Vagina (tissue), 2 donors: ENCODE results near the gene GABRB2.

Source experiments
- POLR2AphosphoS5 ChIP-seq, 2 donors: sonication (generic); formaldehyde crosslinking; IDR thresholded peaks; one replicate each; pipeline ENCODE4 v1.9.0; 2017; ENCODE audit warnings: antibody characterized with exemption in 2 of 2, mild to moderate bottlenecking in 2 of 2, low read depth in 1 of 2; ENCODE audit not compliant: insufficient read depth in 1 of 2
- TF ChIP-seq, protein P1 (sequence below), 3 experiments: fragments of 450-650 bp in 2 of 3; fragments of 200-600 bp in 1 of 3; sonication (generic) in 1 of 3; IDR thresholded peaks; one replicate each; pipeline ENCODE4 v1.5.1; 2017 to 2019; ENCODE audit warnings: antibody characterized with exemption in 3 of 3, mild to moderate bottlenecking in 2 of 3, moderate library complexity in 2 of 3

DNA sequence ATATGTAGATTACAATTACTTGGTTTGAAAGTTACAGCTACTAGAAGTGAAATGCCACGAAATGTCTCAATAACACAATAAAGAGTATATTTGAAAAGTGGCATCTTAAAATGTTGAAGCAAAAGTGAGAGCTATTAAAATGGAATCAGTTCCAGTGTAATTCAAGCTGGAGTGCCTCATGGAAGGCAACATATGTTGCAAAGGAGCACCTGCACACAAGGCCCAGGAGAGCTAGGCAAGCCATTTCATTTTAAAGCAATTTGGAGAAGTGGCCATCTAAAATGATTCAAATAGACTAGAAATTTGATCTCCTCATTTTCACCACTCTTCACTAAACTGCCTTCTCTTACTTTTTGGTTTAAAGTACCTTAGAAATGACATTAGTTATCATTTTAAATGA lies 167.8 kb downstream of the GABRB2 start:
- TF ChIP-seq, protein P1, sequence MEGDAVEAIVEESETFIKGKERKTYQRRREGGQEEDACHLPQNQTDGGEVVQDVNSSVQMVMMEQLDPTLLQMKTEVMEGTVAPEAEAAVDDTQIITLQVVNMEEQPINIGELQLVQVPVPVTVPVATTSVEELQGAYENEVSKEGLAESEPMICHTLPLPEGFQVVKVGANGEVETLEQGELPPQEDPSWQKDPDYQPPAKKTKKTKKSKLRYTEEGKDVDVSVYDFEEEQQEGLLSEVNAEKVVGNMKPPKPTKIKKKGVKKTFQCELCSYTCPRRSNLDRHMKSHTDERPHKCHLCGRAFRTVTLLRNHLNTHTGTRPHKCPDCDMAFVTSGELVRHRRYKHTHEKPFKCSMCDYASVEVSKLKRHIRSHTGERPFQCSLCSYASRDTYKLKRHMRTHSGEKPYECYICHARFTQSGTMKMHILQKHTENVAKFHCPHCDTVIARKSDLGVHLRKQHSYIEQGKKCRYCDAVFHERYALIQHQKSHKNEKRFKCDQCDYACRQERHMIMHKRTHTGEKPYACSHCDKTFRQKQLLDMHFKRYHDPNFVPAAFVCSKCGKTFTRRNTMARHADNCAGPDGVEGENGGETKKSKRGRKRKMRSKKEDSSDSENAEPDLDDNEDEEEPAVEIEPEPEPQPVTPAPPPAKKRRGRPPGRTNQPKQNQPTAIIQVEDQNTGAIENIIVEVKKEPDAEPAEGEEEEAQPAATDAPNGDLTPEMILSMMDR (IDR thresholded peaks at IDR 0.05), result no peak
- no peak for TF ChIP-seq POLR2AphosphoS5 (IDR thresholded peaks at IDR 0.05; ENCODE audit: insufficient read depth in 1 of 2, low read depth in 1 of 2)
